IMR-90 (cell line): Measurements from ENCODE around the gene ATP8B3. TPM values are rescaled to one million over a fixed set of nuclear protein-coding genes. Genes with fewer than 3 reads are reported as not detected.

Source experiments
- ATAC-seq: fragments of 200-7000 bp; cut with Tn5 transposase; 2 replicates; pipeline ENCODE4 v1.9.1; 2020; ENCODE audit warnings: low read depth, mild to moderate bottlenecking, moderate library complexity
- BruUV-seq: library from RNA; stranded (reverse); fragments of 400-500 nt; replicated peaks from 2 replicates; lab custom pipeline; 2021; lab: Mats Ljungman, UMichigan
- CTCF ChIA-PET: fragments of 300-600 bp; formaldehyde crosslinking; extraction: SDS; loops from one replicate; lab custom pipeline; 2021; ENCODE audit warnings: antibody characterized with exemption; lab: Yijun Ruan, JAX
- POLR2A ChIA-PET: fragments of 300-600 bp; sonication (Branson Sonifier 250); formaldehyde crosslinking; loops from one replicate; lab custom pipeline; 2022; ENCODE audit warnings: antibody characterized with exemption; ENCODE audit not compliant: unreplicated experiment; lab: Charles Lee
- DNase-seq: peaks from one replicate; pipeline ENCODE4 v3.0.0; 2013
- H2AFZ ChIP-seq: replicated peaks from 2 replicates; pipeline ENCODE3; 2013; ENCODE audit warnings: low read length, mild to moderate bottlenecking; ENCODE audit not compliant: poor library complexity
- H2AK5ac ChIP-seq: 2 replicates; pipeline ENCODE4 v1.6.1; 2013; ENCODE audit warnings: low read depth, low read length, inconsistent platforms
- H2AK9ac ChIP-seq: replicated peaks from 2 replicates; pipeline ENCODE3; 2013; ENCODE audit warnings: mild to moderate bottlenecking, low read depth, low read length, moderate library complexity; ENCODE audit not compliant: poor library complexity
- H2BK120ac ChIP-seq: 2 replicates; pipeline ENCODE4 v1.6.1; 2013; ENCODE audit warnings: low read depth, low read length, inconsistent platforms
- H2BK15ac ChIP-seq: 3 replicates; pipeline ENCODE4 v1.6.1; 2013; ENCODE audit warnings: low read depth, low read length, inconsistent platforms
- H2BK20ac ChIP-seq: 2 replicates; pipeline ENCODE4 v1.6.1; 2013; ENCODE audit warnings: low read depth, mild to moderate bottlenecking, inconsistent platforms, low read length, moderate library complexity
- H2BK5ac ChIP-seq: 2 replicates; pipeline ENCODE4 v1.6.1; 2013; ENCODE audit warnings: mild to moderate bottlenecking, low read depth, low read length, inconsistent platforms; ENCODE audit not compliant: poor library complexity, severe bottlenecking
- H3K14ac ChIP-seq: replicated peaks from 2 replicates; pipeline ENCODE4 v1.6.1; 2013; ENCODE audit warnings: low read depth, low read length, inconsistent platforms
- H3K18ac ChIP-seq: 2 replicates; pipeline ENCODE4 v1.6.1; 2013; ENCODE audit warnings: low read depth, low read length, control low read depth
- H3K23ac ChIP-seq: 2 replicates; pipeline ENCODE4 v1.6.1; 2013; ENCODE audit warnings: low read depth, low read length, inconsistent platforms
- H3K27ac ChIP-seq: 2 replicates; pipeline ENCODE4 v1.5.1; 2013; ENCODE audit warnings: mild to moderate bottlenecking, control low read depth, low read length; ENCODE audit not compliant: insufficient read depth
- H3K27me3 ChIP-seq: 2 replicates; pipeline ENCODE4 v1.6.1; 2013; ENCODE audit warnings: low read length; ENCODE audit not compliant: control insufficient read depth, insufficient read depth
- H3K36me3 ChIP-seq: 2 replicates; pipeline ENCODE4 v1.6.1; 2013; ENCODE audit warnings: low read length, mixed read lengths; ENCODE audit not compliant: control insufficient read depth, insufficient read depth
- H3K4ac ChIP-seq: 2 replicates; pipeline ENCODE4 v1.6.1; 2013; ENCODE audit warnings: low read depth, low read length, inconsistent platforms
- H3K4me1 ChIP-seq: 2 replicates; pipeline ENCODE4 v1.6.1; 2013; ENCODE audit warnings: low read length, mixed read lengths; ENCODE audit not compliant: control insufficient read depth, insufficient read depth
- H3K4me2 ChIP-seq: 2 replicates; pipeline ENCODE4 v1.6.1; 2013; ENCODE audit warnings: low read depth, mild to moderate bottlenecking, control low read depth, low read length, moderate library complexity
- H3K4me3 ChIP-seq: 2 replicates; pipeline ENCODE4 v1.5.1; 2013; ENCODE audit warnings: low read depth, mild to moderate bottlenecking, control low read depth, low read length, moderate library complexity; ENCODE audit not compliant: insufficient read depth
- H3K56ac ChIP-seq: 2 replicates; pipeline ENCODE4 v1.6.1; 2013; ENCODE audit warnings: low read length, inconsistent platforms; ENCODE audit not compliant: insufficient read depth; ENCODE audit errors: extremely low read depth
- H3K79me1 ChIP-seq, 2 experiments: 2 replicates each; pipeline ENCODE4 v1.6.1; 2013; ENCODE audit warnings: low read length in 2 of 2, inconsistent platforms in 1 of 2, low read depth in 1 of 2
- H3K9ac ChIP-seq: 2 replicates; pipeline ENCODE4 v1.6.1; 2013; ENCODE audit warnings: low read depth, low read length, control low read depth
- H3K9me1 ChIP-seq: 2 replicates; pipeline ENCODE4 v1.6.1; 2013; ENCODE audit warnings: low read length, inconsistent platforms; ENCODE audit not compliant: insufficient read depth
- H3K9me3 ChIP-seq: 2 replicates; pipeline ENCODE4 v1.6.1; 2013; ENCODE audit warnings: low read length; ENCODE audit not compliant: control insufficient read depth, insufficient read depth
- H4K20me1 ChIP-seq: 2 replicates; pipeline ENCODE4 v1.6.1; 2013; ENCODE audit warnings: low read length, inconsistent platforms; ENCODE audit not compliant: insufficient read depth
- H4K5ac ChIP-seq: 2 replicates; pipeline ENCODE4 v1.6.1; 2013; ENCODE audit warnings: mild to moderate bottlenecking, low read depth, low read length, control low read depth
- H4K8ac ChIP-seq, 2 experiments: 2 replicates each; pipeline ENCODE4 v1.6.1; 2013; ENCODE audit warnings: low read depth in 2 of 2, low read length in 2 of 2, control low read depth in 1 of 2, inconsistent platforms in 1 of 2
- H4K91ac ChIP-seq: 2 replicates; pipeline ENCODE4 v1.6.1; 2013; ENCODE audit warnings: low read depth, low read length, inconsistent platforms; ENCODE audit not compliant: insufficient read depth
- CEBPB ChIP-seq: IDR thresholded peaks from 2 replicates; pipeline ENCODE4 v1.6.1; 2012; ENCODE audit warnings: low read depth, low read length, improper control_type of control experiment
- CHD1 ChIP-seq: IDR thresholded peaks from 2 replicates; pipeline ENCODE4 v1.6.1; 2012; ENCODE audit warnings: low read depth, low read length, improper control_type of control experiment
- FOS ChIP-seq: fragments of 150-350 bp; IDR thresholded peaks from 2 replicates; pipeline ENCODE4 v1.6.1; 2016; ENCODE audit warnings: low read depth, low read length
- MAFK ChIP-seq: IDR thresholded peaks from 2 replicates; pipeline ENCODE4 v1.6.1; 2012; ENCODE audit warnings: low read depth, low read length, improper control_type of control experiment
- MAZ ChIP-seq: IDR thresholded peaks from 2 replicates; pipeline ENCODE4 v1.6.1; 2012; ENCODE audit warnings: low read depth, mild to moderate bottlenecking, low read length, improper control_type of control experiment, moderate library complexity, borderline replicate concordance
- MXI1 ChIP-seq: IDR thresholded peaks from 2 replicates; pipeline ENCODE4 v1.6.1; 2012; ENCODE audit warnings: low read depth, mild to moderate bottlenecking, low read length, moderate library complexity, borderline replicate concordance
- NFE2L2 ChIP-seq: fragments of 150-350 bp; IDR thresholded peaks from 2 replicates; pipeline ENCODE4 v1.6.1; 2016; ENCODE audit warnings: low read depth, mild to moderate bottlenecking, low read length
- POLR2A ChIP-seq: IDR thresholded peaks from 2 replicates; pipeline ENCODE4 v1.6.1; 2012; ENCODE audit warnings: mild to moderate bottlenecking, low read depth, low read length
- RAD21 ChIP-seq: IDR thresholded peaks from 2 replicates; pipeline ENCODE4 v1.6.1; 2012; ENCODE audit warnings: low read length, improper control_type of control experiment
- RCOR1 ChIP-seq: IDR thresholded peaks from 2 replicates; pipeline ENCODE4 v1.6.1; 2012; ENCODE audit warnings: mild to moderate bottlenecking, low read length, improper control_type of control experiment; ENCODE audit not compliant: insufficient replicate concordance
- RFX5 ChIP-seq: IDR thresholded peaks from 2 replicates; pipeline ENCODE4 v1.8.0; 2012; ENCODE audit warnings: low read depth, mild to moderate bottlenecking, low read length, moderate library complexity
- SMC3 ChIP-seq: fragments of 150-350 bp; IDR thresholded peaks from 2 replicates; pipeline ENCODE4 v1.6.1; 2016; ENCODE audit warnings: low read depth, mild to moderate bottlenecking, antibody characterized with exemption, low read length, moderate library complexity
- USF2 ChIP-seq: fragments of 150-350 bp; IDR thresholded peaks from 2 replicates; pipeline ENCODE4 v1.6.1; 2017; ENCODE audit warnings: mild to moderate bottlenecking, antibody characterized with exemption, low read length, low read depth
- WGBS, 2 experiments: methylation state at CpG; one replicate each; pipeline versions ENCODE4 v1.1.5 to v1.1.7; 2013; ENCODE audit warnings: missing lambda C conversion rate in 2 of 2; ENCODE audit not compliant: insufficient read length in 1 of 2; ENCODE audit errors: extremely low coverage in 2 of 2; 5-methylcytosine and 5-hydroxymethylcytosine counted together
- dilution Hi-C: fragments of 300-500 bp; cut with HindIII; formaldehyde crosslinking; loops from one replicate; pipeline ENCODE4 v1.14.3; 2018; ENCODE audit warnings: low sequenced_read_pairs; ENCODE audit not compliant: unreplicated experiment
- in situ Hi-C: fragments of 300-500 bp; cut with MboI; formaldehyde crosslinking; loops from 3 replicates; pipeline ENCODE4 v1.14.3; 2019; ENCODE audit warnings: low sequenced_read_pairs, inconsistent platforms, mixed read lengths
- intact Hi-C: fragments of 100-400 bp; cut with micrococcal nuclease; formaldehyde crosslinking; loops from 2 replicates; pipeline ENCODE4 v1.10.0; 2022
- polyA plus RNA-seq, 3 experiments: library from polyadenylated mRNA; depleted of rRNA; stranded (reverse); fragments of >200 nt; gene quantifications; 2 replicates each; pipeline ENCODE4 v1.2.3, GENCODE V29; 2012; ENCODE audit warnings: low replicate concordance in 1 of 3
- total RNA-seq: library from RNA; depleted of rRNA; stranded (reverse); fragments of >200 nt; gene quantifications from 2 replicates; pipeline ENCODE4 v1.2.3, GENCODE V29; 2012
- TF ChIP-seq, protein P1 (sequence below): fragments of 150-350 bp; IDR thresholded peaks from 2 replicates; pipeline ENCODE4 v1.6.1; 2016; ENCODE audit warnings: low read depth, mild to moderate bottlenecking, low read length, moderate library complexity, borderline replicate concordance

The ATP8B3 gene
- total and polyA plus RNA-seq, 2 of the 4 experiments (the other 2 are of a cell fraction): 1.6 to 8.1 TPM

- Histone ChIP-seq H4K91ac (no peak overlapping the region), H3K4me3 (no peak overlapping the region), H3K14ac (no peak overlapping the region), H2BK20ac (no peak overlapping the region), H2AK9ac (no peak overlapping the region), H3K27me3 (no peaks in the 10 kb centered on the region), H3K56ac (no peak overlapping the region), H3K9ac (no peak overlapping the region), H3K9me3 (no peaks in the 10 kb centered on the region), H3K79me1 (peaks cover 11 to 55% of the 10 kb centered on the region in 2 experiments), H2AK5ac (no peak overlapping the region), H4K5ac (no peak overlapping the region), H2BK5ac (no peak overlapping the region), H4K8ac (no peak overlapping the region), H3K4ac (no peak overlapping the region), H3K4me2 (no peak overlapping the region), H3K36me3 (peaks cover 10% of the 10 kb centered on the region; the same call in 1 of the 2 replicates), H3K27ac (no peak overlapping the region), H3K18ac (no peak overlapping the region), H2BK15ac (no peak overlapping the region), H3K23ac (no peak overlapping the region), H2AFZ (no peak overlapping the region), H2BK120ac (no peak overlapping the region), H4K20me1 (peaks cover 59% of the 10 kb centered on the region), H3K4me1 (peaks cover 4% of the 10 kb centered on the region; the same call in 1 of the 2 replicates), H3K9me1 (no peaks in the 10 kb centered on the region)
- intact Hi-C loops (no loop called here), in situ Hi-C loops (no loop called here), dilution Hi-C loops (no loop called here)
- TF ChIP-seq USF2: no peak
- no peak for TF ChIP-seq FOS
- TF ChIP-seq, protein P1, sequence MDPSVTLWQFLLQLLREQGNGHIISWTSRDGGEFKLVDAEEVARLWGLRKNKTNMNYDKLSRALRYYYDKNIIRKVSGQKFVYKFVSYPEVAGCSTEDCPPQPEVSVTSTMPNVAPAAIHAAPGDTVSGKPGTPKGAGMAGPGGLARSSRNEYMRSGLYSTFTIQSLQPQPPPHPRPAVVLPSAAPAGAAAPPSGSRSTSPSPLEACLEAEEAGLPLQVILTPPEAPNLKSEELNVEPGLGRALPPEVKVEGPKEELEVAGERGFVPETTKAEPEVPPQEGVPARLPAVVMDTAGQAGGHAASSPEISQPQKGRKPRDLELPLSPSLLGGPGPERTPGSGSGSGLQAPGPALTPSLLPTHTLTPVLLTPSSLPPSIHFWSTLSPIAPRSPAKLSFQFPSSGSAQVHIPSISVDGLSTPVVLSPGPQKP: no peak
- TF ChIP-seq MAFK: no peak
- TF ChIP-seq POLR2A: no peak
- TF ChIP-seq MXI1: no peak
- TF ChIP-seq SMC3: no peak
- no peak for TF ChIP-seq RAD21
- TF ChIP-seq CEBPB: no peak
- TF ChIP-seq NFE2L2: no peak
- no peak for TF ChIP-seq CHD1
- no peak for TF ChIP-seq MAZ
- TF ChIP-seq RCOR1: no peak
- TF ChIP-seq RFX5: no peak
- no peak for ATAC-seq
- ChIA-PET CTCF (no interaction called here), POLR2A (no interaction called here)
- WGBS, 2 experiments: no CpG with 5 or more reads among the region's 11 CpGs
- no TSS peak for BruUV-seq
- no peak for DNase-seq
Observed at GRCh38 chr19:1829958-1830357, 17.9 kb upstream of the ATP8B3 start.
